Calu3 (cell line): Measurements from ENCODE around the gene TRAF3. TPM values are rescaled to one million over a fixed set of nuclear protein-coding genes. Genes with fewer than 3 reads are reported as not detected.

ENCODE experiments used
- BruUV-seq: library from RNA; stranded (reverse); fragments of 400-500 nt; replicated peaks from 2 replicates; lab custom pipeline; 2021; lab: Mats Ljungman, UMichigan
- CTCF ChIA-PET: fragments of 300-600 bp; sonication (Branson Sonifier 250); formaldehyde crosslinking; loops from one replicate; lab custom pipeline; 2022; ENCODE audit warnings: antibody characterized with exemption; lab: Charles Lee
- DNase-seq: peaks from one replicate; pipeline ENCODE4 v3.0.0; 2022
- H3K27ac Mint-ChIP-seq: one replicate; pipeline ENCODE4 v1.8.0; 2022; ENCODE audit warnings: mixed read lengths; ENCODE audit not compliant: unreplicated experiment
- H3K27me3 Mint-ChIP-seq: one replicate; pipeline ENCODE4 v1.8.0; 2022; ENCODE audit warnings: mixed read lengths; ENCODE audit not compliant: unreplicated experiment
- H3K36me3 Mint-ChIP-seq: one replicate; pipeline ENCODE4 v1.8.0; 2022; ENCODE audit warnings: mild to moderate bottlenecking, moderate library complexity, mixed read lengths; ENCODE audit not compliant: insufficient read depth, unreplicated experiment
- H3K4me1 Mint-ChIP-seq: one replicate; pipeline ENCODE4 v1.8.0; 2022; ENCODE audit warnings: mild to moderate bottlenecking, low read depth, mixed read lengths; ENCODE audit not compliant: unreplicated experiment
- H3K4me3 Mint-ChIP-seq: one replicate; pipeline ENCODE4 v1.8.0; 2022; ENCODE audit warnings: mild to moderate bottlenecking, low read depth, moderate library complexity, mixed read lengths; ENCODE audit not compliant: unreplicated experiment
- H3K9me3 Mint-ChIP-seq: one replicate; pipeline ENCODE4 v1.8.0; 2022; ENCODE audit warnings: low read depth, mixed read lengths; ENCODE audit not compliant: unreplicated experiment
- CTCF ChIP-seq: fragments of 200-600 bp; IDR thresholded peaks from one replicate; pipeline ENCODE4 v1.8.0; 2022; ENCODE audit warnings: antibody characterized with exemption; ENCODE audit not compliant: unreplicated experiment
- intact Hi-C: fragments of 100-400 bp; cut with micrococcal nuclease; formaldehyde crosslinking; loops from one replicate; pipeline ENCODE4 v1.10.0; 2022; ENCODE audit not compliant: unreplicated experiment
- total RNA-seq: library from RNA; stranded (reverse); gene quantifications from 2 replicates; pipeline ENCODE4 v1.2.3, GENCODE V29; 2022

The TRAF3 gene
- total RNA-seq, 1 experiment from 2014 or later = 24.2 TPM

GRCh38 chr14:102940729-102941362 lies 163.6 kb downstream of the TRAF3 start:
- CTCF ChIA-PET = no interaction called here
- no TSS peak for BruUV-seq
- no peak for DNase-seq
- no peaks in the 10 kb centered on the region for H3K4me1 Mint-ChIP-seq
- intact Hi-C loops = no loop called here
- no peak for TF ChIP-seq CTCF
- H3K27me3 Mint-ChIP-seq = no peaks in the 10 kb centered on the region
- no peak overlapping the region for H3K4me3 Mint-ChIP-seq
- H3K9me3 Mint-ChIP-seq = no peaks in the 10 kb centered on the region
- no peak overlapping the region for H3K27ac Mint-ChIP-seq
- H3K36me3 Mint-ChIP-seq = peaks cover 59% of the 10 kb centered on the region

GRCh38 chr14:102941419-102942011 lies 164.3 kb downstream of the TRAF3 start:
- CTCF ChIA-PET = no interaction called here
- H3K4me3 Mint-ChIP-seq = no peak overlapping the region
- H3K27ac Mint-ChIP-seq = no peak overlapping the region
- no TSS peak for BruUV-seq
- DNase-seq = no peak
- H3K9me3 Mint-ChIP-seq = no peaks in the 10 kb centered on the region
- peaks cover 59% of the 10 kb centered on the region for H3K36me3 Mint-ChIP-seq
- no peak for TF ChIP-seq CTCF
- H3K4me1 Mint-ChIP-seq = no peaks in the 10 kb centered on the region
- H3K27me3 Mint-ChIP-seq = no peaks in the 10 kb centered on the region
- intact Hi-C loops = no loop called here

GRCh38 chr14:102942069-102942468 lies 164.8 kb downstream of the TRAF3 start:
- CTCF ChIA-PET = no interaction called here
- TF ChIP-seq CTCF = no peak
- no TSS peak for BruUV-seq
- no peaks in the 10 kb centered on the region for H3K27me3 Mint-ChIP-seq
- peaks cover 61% of the 10 kb centered on the region for H3K36me3 Mint-ChIP-seq
- no peak overlapping the region for H3K27ac Mint-ChIP-seq
- DNase-seq = no peak
- no peak overlapping the region for H3K4me3 Mint-ChIP-seq
- no peaks in the 10 kb centered on the region for H3K4me1 Mint-ChIP-seq
- no peaks in the 10 kb centered on the region for H3K9me3 Mint-ChIP-seq
- intact Hi-C loops = no loop called here

GRCh38 chr14:102943454-102943853 lies 166.2 kb downstream of the TRAF3 start:
- intact Hi-C loops = no loop called here
- no peaks in the 10 kb centered on the region for H3K9me3 Mint-ChIP-seq
- no peak for DNase-seq
- BruUV-seq = no TSS peak
- no peaks in the 10 kb centered on the region for H3K27me3 Mint-ChIP-seq
- H3K27ac Mint-ChIP-seq = no peak overlapping the region
- no peak overlapping the region for H3K4me3 Mint-ChIP-seq
- no peak for TF ChIP-seq CTCF
- peaks cover 59% of the 10 kb centered on the region for H3K36me3 Mint-ChIP-seq
- no peaks in the 10 kb centered on the region for H3K4me1 Mint-ChIP-seq
- CTCF ChIA-PET = no interaction called here
